NK-92 (cell line): ENCODE results near the gene WDR53.
"Not testable (repeated sequence)": the region's sequence is repeated elsewhere in the genome, so short reads cannot be mapped to it uniquely, and the experiment has no call there.

Experiments used
- DNase-seq: peaks from one replicate; lab custom pipeline; 2025; ENCODE audit not compliant: unreplicated experiment; lab: John Stamatoyannopoulos, UW

Gene WDR53

GRCh38 chr3:196518966-196519717 is 49.2 kb downstream of the WDR53 start:
- peak; percentile 38 for DNase-seq

GRCh38 chr3:196517919-196518318 is 50.4 kb downstream of the WDR53 start:
- no peak for DNase-seq

- no peak for DNase-seq
These were observed 51.1 kb downstream of the WDR53 start for GRCh38 chr3:196517162-196517800.

- no peak for DNase-seq
These were observed 53.3 kb downstream of the WDR53 start, which contains the start of gene SMCO1 for GRCh38 chr3:196514913-196515621. SMCO1 (minus strand) TSS chr3:196515346; CDS start chr3:196515209, 137 bp downstream.

- no peak for DNase-seq
These were observed 54.0 kb downstream of the WDR53 start for GRCh38 chr3:196514350-196514716.

GRCh38 chr3:196513697-196514349 is 54.5 kb downstream of the WDR53 start:
- no peak for DNase-seq

GRCh38 chr3:196511646-196512425 is 56.5 kb downstream of the WDR53 start:
- DNase-seq, result not testable (repeated sequence)

- DNase-seq, result not testable (repeated sequence)
These were observed 57.2 kb downstream of the WDR53 start for GRCh38 chr3:196511108-196511507.

GRCh38 chr3:196506687-196507086 is 61.7 kb downstream of the WDR53 start:
- no peak for DNase-seq

GRCh38 chr3:196504556-196504955 is 63.8 kb downstream of the WDR53 start:
- DNase-seq, result no peak
